Vagina (tissue), 2 donors: ENCODE results near the gene XIAP. TPM values are rescaled to one million over a fixed set of nuclear protein-coding genes. Genes with fewer than 3 reads are reported as not detected.
"Not testable (repeated sequence)": the region's sequence is repeated elsewhere in the genome, so short reads cannot be mapped to it uniquely, and the experiment has no call there.

Source experiments
- DNase-seq, 2 donors: peaks; one replicate each; pipeline ENCODE4 v3.0.0-alpha.2; 2017; ENCODE audit errors: extremely low spot score in 2 of 2
- H3K27ac ChIP-seq: fragments of 200-600 bp; sonication (generic); one replicate; pipeline ENCODE4 v1.5.1; 2019
- H3K27me3 ChIP-seq: fragments of 200-600 bp; sonication (generic); one replicate; pipeline ENCODE4 v1.5.1; 2019
- H3K36me3 ChIP-seq, 2 donors: fragments of 200-600 bp; sonication (generic); one replicate each; pipeline ENCODE4 v1.5.1; 2017 to 2019
- H3K4me1 ChIP-seq: fragments of 200-600 bp; sonication (generic); one replicate; pipeline ENCODE4 v1.5.1; 2019
- H3K4me3 ChIP-seq, 2 donors: fragments of 200-600 bp; sonication (generic); 1 replicate in 1 of 2; 2 replicates in 1 of 2; pipeline ENCODE4 v1.5.1; 2016 to 2019
- H3K9me3 ChIP-seq: fragments of 200-600 bp; sonication (generic); one replicate; pipeline ENCODE4 v1.5.1; 2019
- CTCF ChIP-seq, 3 experiments: fragments of 450-650 bp in 2 of 3; fragments of 200-600 bp in 1 of 3; sonication (generic) in 1 of 3; IDR thresholded peaks; one replicate each; pipeline ENCODE4 v1.5.1; 2017 to 2019; ENCODE audit warnings: antibody characterized with exemption in 3 of 3, mild to moderate bottlenecking in 2 of 3, moderate library complexity in 2 of 3
- POLR2A ChIP-seq, 2 donors: fragments of 450-650 bp; IDR thresholded peaks; one replicate each; pipeline ENCODE4 v1.6.1; 2017; ENCODE audit warnings: antibody characterized with exemption in 2 of 2, mild to moderate bottlenecking in 2 of 2, moderate library complexity in 2 of 2
- POLR2AphosphoS5 ChIP-seq, 2 donors: sonication (generic); formaldehyde crosslinking; IDR thresholded peaks; one replicate each; pipeline ENCODE4 v1.9.0; 2017; ENCODE audit warnings: antibody characterized with exemption in 2 of 2, mild to moderate bottlenecking in 2 of 2, low read depth in 1 of 2; ENCODE audit not compliant: insufficient read depth in 1 of 2
- intact Hi-C: fragments of 100-400 bp; cut with DNase I; formaldehyde crosslinking; loops from one replicate; pipeline ENCODE4 v1.15.1; 2023
- total RNA-seq: library from RNA; depleted of rRNA; stranded (reverse); fragments of >200 nt; gene quantifications from one replicate; pipeline ENCODE4 v1.2.3, GENCODE V29; 2016

XIAP gene
- total RNA-seq, 1 donor from 2014 or later: 15.5 TPM

- Histone ChIP-seq H3K36me3 (no peaks in the 10 kb centered on the region), H3K4me3 (no peak overlapping the region), H3K4me1 (no peaks in the 10 kb centered on the region), H3K9me3 (no peaks in the 10 kb centered on the region), H3K27ac (no peak overlapping the region), H3K27me3 (no peaks in the 10 kb centered on the region)
- TF ChIP-seq POLR2AphosphoS5 (IDR thresholded peaks at IDR 0.05; ENCODE audit: insufficient read depth in 1 of 2, low read depth in 1 of 2): no peak
- no peak for TF ChIP-seq POLR2A (IDR thresholded peaks at IDR 0.05)
- TF ChIP-seq CTCF (IDR thresholded peaks at IDR 0.05): no peak
- intact Hi-C loops: no loop called here
- DNase-seq: no peak
Observed at GRCh38 chrX:123846577-123847038, 13.2 kb upstream of the XIAP start.

- Histone ChIP-seq H3K27me3 (no peaks in the 10 kb centered on the region), H3K9me3 (no peaks in the 10 kb centered on the region), H3K4me1 (no peaks in the 10 kb centered on the region), H3K36me3 (no peaks in the 10 kb centered on the region), H3K4me3 (no peak overlapping the region), H3K27ac (no peak overlapping the region)
- intact Hi-C loops: no loop called here
- no peak for DNase-seq
- TF ChIP-seq POLR2AphosphoS5 (IDR thresholded peaks at IDR 0.05; ENCODE audit: insufficient read depth in 1 of 2, low read depth in 1 of 2) (no peak), POLR2A (IDR thresholded peaks at IDR 0.05) (no peak), CTCF (IDR thresholded peaks at IDR 0.05) (no peak)
Observed at GRCh38 chrX:123847056-123847455, 12.8 kb upstream of the XIAP start.

GRCh38 chrX:123849096-123849495, 10.8 kb upstream of the XIAP start:
- TF ChIP-seq POLR2AphosphoS5 (IDR thresholded peaks at IDR 0.05; ENCODE audit: insufficient read depth in 1 of 2, low read depth in 1 of 2): no peak
- TF ChIP-seq CTCF (IDR thresholded peaks at IDR 0.05): no peak
- TF ChIP-seq POLR2A (IDR thresholded peaks at IDR 0.05): no peak
- Histone ChIP-seq H3K27me3 (no peaks in the 10 kb centered on the region), H3K9me3 (no peaks in the 10 kb centered on the region), H3K4me1 (no peaks in the 10 kb centered on the region), H3K27ac (no peak overlapping the region), H3K4me3 (no peak overlapping the region), H3K36me3 (no peaks in the 10 kb centered on the region)
- intact Hi-C loops: no loop called here
- no peak for DNase-seq

GRCh38 chrX:123849906-123850305, 9.9 kb upstream of the XIAP start:
- H3K4me1 ChIP-seq, H3K27me3 ChIP-seq, DNase-seq, intact Hi-C loops, H3K9me3 ChIP-seq, H3K4me3 ChIP-seq, H3K36me3 ChIP-seq, H3K27ac ChIP-seq: not testable (repeated sequence)

GRCh38 chrX:123851079-123851478, 8.8 kb upstream of the XIAP start:
- Histone ChIP-seq H3K27ac (no peak overlapping the region), H3K36me3 (no peaks in the 10 kb centered on the region), H3K4me1 (no peaks in the 10 kb centered on the region), H3K4me3 (no peak overlapping the region), H3K27me3 (no peaks in the 10 kb centered on the region), H3K9me3 (no peaks in the 10 kb centered on the region)
- intact Hi-C loops: no loop called here
- TF ChIP-seq POLR2A (IDR thresholded peaks at IDR 0.05) (no peak), CTCF (IDR thresholded peaks at IDR 0.05) (no peak), POLR2AphosphoS5 (IDR thresholded peaks at IDR 0.05; ENCODE audit: insufficient read depth in 1 of 2, low read depth in 1 of 2) (no peak)
- DNase-seq: no peak

- Histone ChIP-seq H3K4me3 (no peak overlapping the region), H3K9me3 (no peaks in the 10 kb centered on the region), H3K4me1 (no peaks in the 10 kb centered on the region), H3K36me3 (no peaks in the 10 kb centered on the region), H3K27ac (no peak overlapping the region), H3K27me3 (no peaks in the 10 kb centered on the region)
- no peak for DNase-seq
- no peak for TF ChIP-seq POLR2AphosphoS5 (IDR thresholded peaks at IDR 0.05; ENCODE audit: insufficient read depth in 1 of 2, low read depth in 1 of 2)
- TF ChIP-seq CTCF (IDR thresholded peaks at IDR 0.05): no peak
- TF ChIP-seq POLR2A (IDR thresholded peaks at IDR 0.05): no peak
- intact Hi-C loops: no loop called here
Observed at GRCh38 chrX:123854329-123854728, 5.5 kb upstream of the XIAP start.
